Stimulated activated naive CD4-positive, alpha-beta T cell (primary cell): Measurements from ENCODE around the gene SUCLG2.

Source experiments
- DNase-seq, 6 experiments: peaks; one replicate each; lab custom pipeline; 2025; lab: John Stamatoyannopoulos, UW

Gene SUCLG2

DNA sequence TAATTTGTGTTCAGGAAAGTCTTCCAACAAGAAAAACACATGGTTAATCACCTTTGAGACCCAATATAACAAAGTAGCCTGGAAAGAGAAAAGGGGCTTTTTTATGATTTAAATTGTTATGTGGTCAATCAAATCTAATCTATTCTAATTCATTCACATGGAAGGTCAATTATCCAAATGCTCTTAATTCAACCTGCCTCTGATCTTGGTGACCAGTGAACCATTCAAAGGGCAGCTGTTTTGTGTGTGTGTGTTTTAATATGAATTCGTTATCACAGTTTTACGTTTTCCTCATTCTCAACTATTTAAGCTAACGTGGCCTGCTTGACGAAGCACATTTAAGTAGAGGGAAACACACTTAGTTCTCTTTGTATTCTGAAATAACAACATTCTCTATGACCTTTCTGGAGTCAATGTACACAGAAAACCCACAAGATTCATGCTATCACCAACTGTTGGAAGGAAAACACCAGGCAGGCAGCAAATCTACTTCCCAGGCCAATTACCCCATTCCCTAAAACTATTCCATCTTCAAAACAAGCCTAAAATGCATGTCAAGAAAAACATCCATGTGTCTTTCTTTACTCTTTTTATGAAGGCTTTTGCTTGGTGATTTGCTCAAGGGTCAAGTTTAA is 195.4 kb downstream of the SUCLG2 start:
- DNase-seq, result no peak

DNA sequence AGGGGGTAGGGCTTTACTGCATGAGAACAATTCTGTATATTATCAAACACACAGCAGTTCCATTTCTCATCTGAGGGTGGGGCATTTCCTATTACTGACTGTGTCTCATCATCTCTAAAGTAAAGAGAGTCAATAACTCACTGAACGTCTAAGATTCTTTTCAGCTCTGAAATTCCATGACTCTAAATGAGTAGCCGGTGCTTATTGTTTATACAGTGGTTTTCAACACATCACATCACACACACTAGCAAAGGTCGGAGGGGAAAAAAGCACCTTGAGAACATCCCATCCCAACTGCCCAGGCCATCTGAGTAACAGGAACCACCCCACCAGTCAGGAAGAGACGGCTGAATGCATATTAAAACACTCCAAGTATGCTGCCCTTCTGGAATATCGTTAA is 196.0 kb downstream of the SUCLG2 start:
- no peak for DNase-seq

GRCh38 chr3:67453628-67454027 is 200.8 kb downstream of the SUCLG2 start:
- no peak for DNase-seq

GRCh38 chr3:67450153-67450552 is 204.3 kb downstream of the SUCLG2 start:
- no peak for DNase-seq

- DNase-seq, result no peak
Measured at GRCh38 chr3:67447393-67447792, 207.0 kb downstream of the SUCLG2 start.

DNA sequence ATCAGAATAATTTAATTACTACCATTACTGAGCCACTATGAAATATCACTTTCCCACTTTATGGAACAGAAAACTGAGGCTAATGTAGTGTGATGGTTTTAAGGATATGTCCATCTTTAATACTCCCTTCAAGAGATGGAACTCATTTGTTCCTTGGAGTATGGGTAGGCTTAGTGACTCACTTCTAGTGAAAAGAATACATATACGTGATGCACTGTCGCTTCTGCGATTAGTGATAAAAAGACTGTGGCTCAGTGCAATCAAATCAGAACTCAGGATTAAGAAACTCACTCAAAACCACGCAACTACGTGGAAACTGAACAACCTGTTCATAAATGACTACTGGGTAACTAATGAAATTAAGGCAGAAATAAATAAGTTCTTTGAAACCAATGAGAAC is 216.6 kb downstream of the SUCLG2 start:
- DNase-seq, result no peak

GRCh38 chr3:67437090-67437489 is 217.3 kb downstream of the SUCLG2 start:
- DNase-seq, result no peak

DNA sequence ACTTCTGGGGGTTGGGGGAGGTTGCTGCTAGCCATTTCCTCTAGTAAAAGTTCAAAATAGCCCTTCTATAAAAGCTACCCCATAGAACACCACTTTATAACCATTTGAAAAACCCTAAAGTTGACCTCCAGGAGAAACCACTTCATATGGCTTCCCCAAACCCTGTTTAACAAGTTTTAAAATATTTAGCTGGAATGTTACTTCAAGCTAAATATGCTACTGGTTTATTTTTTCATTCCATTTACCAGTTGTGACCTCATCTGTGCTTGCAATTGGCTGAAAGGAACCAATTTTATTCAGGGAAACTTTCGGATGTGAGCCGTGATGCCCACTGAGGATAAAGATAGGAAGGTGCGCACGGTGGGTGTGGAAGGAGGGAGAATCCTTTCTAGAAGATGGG is 221.3 kb downstream of the SUCLG2 start:
- DNase-seq, result no peak

- DNase-seq, result no peak
Measured at GRCh38 chr3:67431887-67432286, 222.5 kb downstream of the SUCLG2 start.

DNA sequence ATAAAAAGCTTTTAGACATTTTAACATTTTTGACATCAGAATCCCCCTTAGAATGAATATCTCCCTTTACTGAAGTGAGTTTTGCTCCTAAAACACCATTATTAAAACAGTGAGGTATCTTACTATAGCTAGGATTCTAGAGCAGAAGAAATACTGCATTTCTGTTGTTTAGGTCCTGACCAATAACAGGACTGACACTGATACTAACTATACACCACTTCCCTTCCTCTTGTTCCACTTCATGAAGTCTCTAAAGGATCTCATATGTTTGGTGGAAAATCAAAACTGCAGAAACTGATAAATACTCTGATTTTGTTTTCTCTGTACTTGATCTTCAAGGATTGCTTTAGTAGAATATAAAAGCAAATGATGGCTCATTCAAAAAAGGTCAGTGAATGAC is 230.7 kb downstream of the SUCLG2 start:
- no peak for DNase-seq

- no peak for DNase-seq
Measured at GRCh38 chr3:67421912-67422311, 232.5 kb downstream of the SUCLG2 start.

GRCh38 chr3:67419779-67420178 is 234.6 kb downstream of the SUCLG2 start:
- DNase-seq, result no peak

DNA sequence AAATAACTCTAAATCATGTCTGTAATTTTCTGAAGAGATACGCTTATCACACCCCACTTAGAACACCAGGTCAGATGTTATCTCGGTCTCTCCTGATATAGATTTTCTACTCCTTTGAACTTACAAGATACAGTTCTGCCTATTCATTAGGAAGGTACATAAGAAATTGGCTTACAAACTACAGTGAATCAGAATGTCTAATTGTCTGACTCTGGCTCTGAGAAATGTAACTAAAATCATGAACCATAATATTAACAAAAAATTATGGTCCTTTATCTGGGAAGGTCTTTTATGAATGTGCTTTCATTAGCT is 235.2 kb downstream of the SUCLG2 start:
- no peak for DNase-seq

- DNase-seq, result no peak
Measured at GRCh38 chr3:67418426-67419217, 235.8 kb downstream of the SUCLG2 start.

DNA sequence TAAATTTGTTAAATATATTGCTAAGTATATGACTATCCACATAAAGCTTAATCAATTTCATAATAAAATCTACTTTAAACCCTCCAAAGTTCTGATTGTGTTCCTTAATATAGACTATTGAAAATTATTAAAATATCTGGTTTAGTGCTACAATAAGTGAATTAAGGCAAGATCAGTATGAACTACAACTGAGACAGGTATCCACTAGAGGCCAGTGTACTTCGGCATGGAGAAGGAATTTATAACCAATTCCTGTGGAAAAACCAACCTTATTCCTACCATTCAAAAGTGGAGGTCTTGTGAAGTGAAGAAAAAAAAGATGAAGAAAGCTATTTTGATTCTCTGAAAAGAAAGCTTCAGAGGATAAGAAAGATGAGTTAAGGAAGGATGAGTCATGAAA is 237.7 kb downstream of the SUCLG2 start:
- no peak for DNase-seq

- DNase-seq, result no peak
Measured at GRCh38 chr3:67415511-67415910, 238.9 kb downstream of the SUCLG2 start.

DNA sequence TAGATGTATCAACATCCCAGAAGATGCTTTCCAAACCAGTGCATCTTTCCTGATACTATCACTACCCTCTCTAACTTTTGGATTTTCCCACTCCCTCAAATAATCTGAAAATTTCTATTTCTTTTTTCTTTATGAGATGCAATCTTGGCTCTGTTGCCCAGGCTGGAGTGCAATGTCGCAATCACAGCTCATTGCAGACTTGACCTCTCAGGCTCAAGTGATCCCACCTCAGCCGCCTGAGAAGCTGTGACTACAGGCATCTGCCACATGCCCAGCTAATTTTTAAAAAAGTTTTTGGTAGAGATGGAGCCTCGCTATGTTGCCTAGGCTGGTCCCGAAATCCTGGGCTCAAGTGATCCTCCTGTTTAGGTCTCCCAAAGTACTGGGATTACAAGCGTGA is 239.7 kb downstream of the SUCLG2 start:
- DNase-seq, result no peak

DNA sequence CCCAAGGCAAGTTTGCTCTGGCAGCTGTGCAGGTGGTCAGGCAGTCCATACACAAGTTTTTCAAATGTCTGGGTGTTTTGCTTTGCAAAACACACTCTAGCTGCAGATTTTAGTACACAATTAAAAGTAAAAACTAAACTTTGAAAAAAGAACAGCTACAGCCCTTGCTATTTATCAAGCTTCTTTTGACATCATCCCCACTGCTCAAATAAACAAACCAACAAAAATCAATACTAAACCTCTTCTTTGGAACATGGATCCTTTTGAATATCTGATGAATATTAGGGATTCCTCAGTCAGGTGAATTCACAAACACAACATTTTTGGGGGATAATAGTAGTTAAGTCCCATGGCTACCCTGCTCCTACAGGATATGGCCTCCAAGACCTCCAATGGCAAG is 249.2 kb downstream of the SUCLG2 start:
- no peak for DNase-seq

DNA sequence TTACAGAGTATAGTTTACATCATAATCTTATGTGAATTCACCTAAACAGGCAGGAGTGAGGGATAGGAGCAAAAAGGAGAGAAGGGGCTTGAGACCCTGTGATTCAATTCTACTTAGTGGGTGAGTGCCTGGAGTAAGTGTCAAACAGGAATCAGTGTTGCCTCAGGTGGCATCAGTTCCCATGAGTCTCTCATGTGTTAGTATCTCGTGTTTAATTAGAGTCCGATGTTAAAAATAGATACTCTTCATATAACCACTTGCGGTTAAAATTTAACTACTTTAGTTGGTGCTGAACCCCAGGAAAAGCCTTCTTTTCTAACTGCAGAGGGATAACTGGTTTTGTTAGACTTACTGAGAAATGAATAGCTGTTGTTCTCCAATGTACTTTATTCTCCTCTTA is 251.5 kb downstream of the SUCLG2 start:
- no peak for DNase-seq

- no peak for DNase-seq
Measured at GRCh38 chr3:67401921-67402320, 252.5 kb downstream of the SUCLG2 start.

DNA sequence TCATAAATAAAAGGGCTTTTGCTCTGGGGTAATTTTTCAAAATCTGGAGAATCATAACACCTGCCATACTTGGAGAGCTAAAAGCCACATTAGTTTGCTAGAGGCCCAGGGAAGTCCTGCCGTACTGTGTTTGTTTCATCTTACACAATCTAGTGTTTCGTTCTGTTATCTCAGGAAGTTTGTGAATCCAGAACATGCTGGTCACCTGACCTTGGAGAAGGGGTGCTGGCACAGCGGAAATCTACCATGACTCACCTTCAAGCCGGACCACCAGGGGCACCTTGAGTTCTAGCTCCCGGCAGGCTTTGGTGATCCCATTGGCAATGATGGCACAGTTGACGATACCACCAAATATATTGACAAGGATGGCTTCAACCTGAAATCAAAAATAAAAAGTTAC is 253.9 kb downstream of the SUCLG2 start:
- no peak for DNase-seq

DNA sequence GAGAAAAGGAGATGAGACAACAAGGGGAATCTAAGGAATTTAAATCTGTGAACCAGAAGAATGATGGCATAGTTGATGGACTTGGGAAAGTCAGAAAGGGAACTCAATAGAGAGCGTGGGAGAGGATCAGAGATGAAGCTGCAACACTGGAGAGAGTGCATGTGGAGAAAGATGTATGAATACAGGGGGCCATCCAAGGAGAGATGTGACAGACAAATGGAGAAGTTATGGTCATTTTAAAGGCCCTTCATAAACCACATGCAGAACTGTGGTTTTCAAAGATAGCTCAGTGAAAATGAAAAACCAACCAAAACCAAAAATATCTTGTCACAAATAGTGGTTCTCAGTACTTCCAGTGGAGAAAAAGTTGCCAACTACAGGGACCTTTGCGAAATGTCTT is 265.2 kb downstream of the SUCLG2 start:
- no peak for DNase-seq

DNA sequence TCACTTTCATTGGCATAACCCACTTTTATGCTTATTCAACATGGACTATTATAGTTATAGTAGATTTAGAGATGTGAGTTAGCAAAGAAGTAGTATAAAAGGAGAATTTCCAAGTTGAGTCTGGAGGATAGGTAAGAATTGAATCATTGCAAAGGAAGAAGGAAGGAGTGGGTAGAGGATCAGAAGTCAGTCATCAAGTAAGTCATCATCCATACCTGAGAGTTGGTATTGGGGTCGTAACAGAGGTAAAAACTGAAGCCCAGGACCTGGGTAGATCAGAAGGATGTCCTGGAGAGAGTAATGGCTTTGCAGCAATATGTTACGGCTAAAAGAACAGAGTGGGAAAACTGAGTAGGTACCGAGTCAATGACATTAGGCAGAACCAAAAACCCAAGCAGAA is 265.7 kb downstream of the SUCLG2 start:
- no peak for DNase-seq

GRCh38 chr3:67386451-67386850 is 268.0 kb downstream of the SUCLG2 start:
- no peak for DNase-seq
